ES-I3 (cell line): ENCODE data around the gene NFIA.

ENCODE experiments used
- H3K36me3 ChIP-seq: 2 replicates; pipeline ENCODE4 v1.6.1; 2013; ENCODE audit warnings: mild to moderate bottlenecking, low read length, control low read depth, moderate library complexity; ENCODE audit not compliant: insufficient read depth
- H3K4me1 ChIP-seq: 2 replicates; pipeline ENCODE4 v1.6.1; 2013; ENCODE audit warnings: mild to moderate bottlenecking, control low read depth, low read length; ENCODE audit not compliant: insufficient read depth
- H3K9ac ChIP-seq: 2 replicates; pipeline ENCODE4 v1.6.1; 2013; ENCODE audit warnings: low read depth, mild to moderate bottlenecking, low read length, moderate library complexity
- H3K9me3 ChIP-seq: 2 replicates; pipeline ENCODE4 v1.6.1; 2013; ENCODE audit warnings: mild to moderate bottlenecking, low read length, moderate library complexity; ENCODE audit not compliant: control insufficient read depth, insufficient read depth

The NFIA gene

DNA sequence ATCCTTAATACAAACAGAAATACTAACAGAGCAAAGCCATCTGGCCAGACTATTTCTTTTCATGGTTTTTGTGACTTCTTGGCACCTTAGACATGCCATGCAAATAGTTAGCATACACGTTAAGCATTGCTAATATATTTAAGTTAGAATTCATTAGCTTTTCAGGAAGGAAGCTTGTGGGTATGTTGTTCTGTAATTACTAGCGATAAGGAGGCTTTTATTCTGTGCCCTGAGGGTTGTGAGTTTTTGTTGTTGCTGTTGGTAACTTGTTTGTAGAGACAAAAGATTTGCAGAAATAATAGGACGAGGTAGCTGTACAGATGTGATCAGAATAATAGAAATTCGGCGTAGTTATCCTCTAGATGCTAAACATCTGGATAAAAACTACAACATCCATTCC, 337.3 kb downstream of the NFIA start:
- no peaks in the 10 kb centered on the region for H3K9me3 ChIP-seq
- H3K36me3 ChIP-seq = no peaks in the 10 kb centered on the region; the same call in 1 of the 2 replicates
- H3K4me1 ChIP-seq = peaks cover 11% of the 10 kb centered on the region
- H3K9ac ChIP-seq = no peak overlapping the region

DNA sequence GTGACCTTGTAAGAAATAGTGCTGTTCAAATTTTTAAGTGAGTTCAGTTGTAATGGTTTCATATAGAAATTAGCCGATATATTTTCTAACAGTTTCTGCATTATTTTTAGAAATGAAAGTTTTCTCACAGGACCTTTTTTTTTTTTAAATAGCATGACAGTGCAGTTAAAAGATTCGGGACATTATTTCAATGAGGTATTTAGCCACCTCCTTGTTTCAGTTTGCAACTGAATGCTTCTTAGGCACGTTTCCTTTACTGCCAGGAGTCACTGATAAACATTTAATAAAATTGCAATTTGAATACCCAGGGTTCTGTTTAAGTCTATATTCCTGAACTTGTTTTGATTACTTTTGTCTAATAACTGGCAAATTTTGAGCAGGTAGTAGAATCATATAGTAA, 337.9 kb downstream of the NFIA start:
- peaks cover 11% of the 10 kb centered on the region for H3K4me1 ChIP-seq

DNA sequence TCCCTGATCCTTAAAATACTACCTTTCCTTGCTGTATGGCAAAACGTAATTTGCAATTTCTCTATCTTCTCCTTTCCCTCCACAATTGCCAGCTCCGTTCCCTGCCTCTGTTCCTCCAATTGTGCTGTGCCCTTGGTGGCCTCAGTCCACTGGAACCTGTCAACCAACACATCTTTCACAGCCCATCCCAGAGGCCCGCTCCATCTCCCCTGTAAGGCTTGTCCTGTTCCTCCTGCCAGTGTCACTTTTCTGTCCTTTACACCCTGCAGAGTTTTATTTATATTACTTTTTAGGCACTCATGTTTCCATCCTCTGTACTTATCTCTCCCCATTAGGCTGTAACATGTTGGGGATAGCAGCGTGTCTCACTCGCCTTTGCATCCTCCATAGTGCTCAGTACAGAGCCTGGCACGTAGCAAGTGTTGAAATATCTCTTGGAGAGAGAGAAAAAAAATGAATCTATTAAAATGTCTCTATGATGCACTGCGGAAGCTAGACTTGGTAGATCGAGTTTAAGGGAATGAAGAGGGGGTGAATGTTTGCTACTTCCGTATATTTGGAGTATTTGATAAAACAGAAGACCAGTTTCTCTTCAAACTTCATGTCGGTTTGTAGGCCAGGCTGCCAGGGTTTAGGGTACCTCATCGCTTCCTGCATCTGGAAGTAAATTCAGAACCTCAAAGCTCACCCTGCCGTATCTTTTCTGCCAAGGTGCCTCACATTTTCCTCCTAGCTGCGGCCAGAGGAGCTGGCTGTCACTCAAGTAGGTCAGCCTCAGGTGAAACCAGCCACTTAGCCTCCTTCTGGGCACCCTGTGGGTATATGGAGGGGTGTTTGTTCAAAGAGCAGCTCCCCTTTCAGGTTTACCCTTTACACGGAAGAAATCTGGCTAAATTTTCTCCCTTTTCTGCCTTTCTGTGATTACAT, 338.8 kb downstream of the NFIA start:
- Histone ChIP-seq H3K36me3 (no peaks in the 10 kb centered on the region; the same call in 1 of the 2 replicates), H3K9ac (no peak overlapping the region), H3K4me1 (peaks cover 11% of the 10 kb centered on the region), H3K9me3 (no peaks in the 10 kb centered on the region)

More for the DNA sequence above, 337.9 kb downstream of the NFIA start:
- H3K9ac ChIP-seq = no peak overlapping the region
- no peaks in the 10 kb centered on the region for H3K9me3 ChIP-seq
- no peaks in the 10 kb centered on the region; the same call in 1 of the 2 replicates for H3K36me3 ChIP-seq

DNA sequence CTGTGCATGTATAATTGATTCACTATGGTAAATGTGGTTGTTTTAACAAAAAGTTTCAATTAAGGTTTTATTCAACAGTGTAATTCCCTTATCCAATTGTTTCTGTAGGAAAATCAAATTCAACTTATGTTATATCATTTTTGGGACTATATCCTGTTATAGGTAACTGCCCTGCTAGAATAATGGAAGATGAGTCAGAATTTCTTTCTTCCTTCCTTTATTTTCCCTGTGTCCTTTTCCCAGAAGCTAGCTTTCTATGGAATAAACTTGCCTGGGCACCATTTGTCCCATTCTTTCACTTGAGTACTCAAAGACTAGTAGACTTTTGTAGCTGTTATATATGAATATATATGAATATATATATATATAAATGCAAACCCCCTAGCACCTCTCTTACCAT, 341.3 kb downstream of the NFIA start:
- Histone ChIP-seq H3K36me3 (no peaks in the 10 kb centered on the region; the same call in 1 of the 2 replicates), H3K9ac (no peak overlapping the region), H3K4me1 (peaks cover 11% of the 10 kb centered on the region), H3K9me3 (no peaks in the 10 kb centered on the region)

DNA sequence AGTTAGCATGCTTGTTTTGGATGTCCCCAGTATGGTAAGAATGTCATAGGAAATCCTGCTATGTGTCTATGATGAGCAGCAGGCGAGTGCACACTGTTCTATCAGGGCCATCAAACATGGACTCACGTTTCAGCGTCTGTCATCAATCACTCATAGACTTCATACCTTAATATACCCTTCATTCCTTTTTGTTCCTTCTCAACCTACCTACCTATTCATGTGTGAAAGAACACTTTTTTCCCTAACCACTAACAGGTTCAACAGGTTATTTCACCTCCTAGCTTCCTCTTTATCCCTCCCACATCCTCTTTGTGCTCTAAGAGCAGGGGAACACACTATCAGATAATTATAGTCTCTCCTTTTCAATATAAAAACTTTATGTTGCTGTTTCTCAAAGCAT, 342.0 kb downstream of the NFIA start:
- Histone ChIP-seq H3K4me1 (peaks cover 11% of the 10 kb centered on the region), H3K9me3 (no peaks in the 10 kb centered on the region), H3K9ac (no peak overlapping the region), H3K36me3 (no peaks in the 10 kb centered on the region; the same call in 1 of the 2 replicates)

DNA sequence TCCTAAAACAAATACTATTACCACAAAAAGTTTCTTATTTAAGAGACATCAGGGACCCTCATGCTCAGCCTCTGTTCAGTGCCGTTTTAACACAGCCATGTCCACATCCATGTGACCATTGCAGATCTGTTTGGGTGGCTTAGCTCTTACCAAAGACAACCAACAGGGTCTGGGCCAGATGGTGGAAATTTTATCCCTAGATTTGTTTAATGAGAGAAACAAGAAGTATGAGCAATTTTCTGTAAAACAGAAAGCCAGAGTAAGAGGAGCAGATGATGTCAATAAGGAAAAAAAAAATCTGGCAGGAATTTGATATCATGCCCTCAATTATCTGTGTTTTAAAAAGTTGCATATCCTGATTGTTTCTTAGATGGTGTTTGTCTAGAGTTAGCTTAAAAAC, 342.7 kb downstream of the NFIA start:
- H3K9me3 ChIP-seq = no peaks in the 10 kb centered on the region
- H3K4me1 ChIP-seq = peaks cover 4% of the 10 kb centered on the region; the same call in 1 of the 2 replicates
- no peaks in the 10 kb centered on the region; the same call in 1 of the 2 replicates for H3K36me3 ChIP-seq
- H3K9ac ChIP-seq = no peak overlapping the region

DNA sequence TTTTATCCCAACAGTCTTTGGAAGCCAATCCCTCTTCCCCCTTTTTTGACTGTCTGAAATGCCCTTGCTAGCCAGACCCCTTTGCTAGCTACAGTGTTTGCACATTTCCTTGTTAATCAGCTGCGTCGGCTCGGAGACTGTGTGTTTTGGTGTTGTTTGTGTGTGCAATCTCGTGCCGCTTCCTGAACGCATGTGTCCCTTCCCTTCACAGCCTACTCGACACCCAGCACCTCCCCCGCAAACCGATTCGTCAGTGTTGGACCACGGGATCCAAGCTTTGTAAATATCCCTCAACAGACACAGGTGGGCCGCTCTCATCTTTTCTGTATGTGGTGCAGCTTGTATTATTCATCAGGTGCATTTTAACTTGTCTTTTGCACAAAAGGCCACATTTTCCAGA, 343.9 kb downstream of the NFIA start:
- Histone ChIP-seq H3K9ac (no peak overlapping the region), H3K9me3 (no peaks in the 10 kb centered on the region), H3K36me3 (no peaks in the 10 kb centered on the region; the same call in 1 of the 2 replicates), H3K4me1 (no peaks in the 10 kb centered on the region)

DNA sequence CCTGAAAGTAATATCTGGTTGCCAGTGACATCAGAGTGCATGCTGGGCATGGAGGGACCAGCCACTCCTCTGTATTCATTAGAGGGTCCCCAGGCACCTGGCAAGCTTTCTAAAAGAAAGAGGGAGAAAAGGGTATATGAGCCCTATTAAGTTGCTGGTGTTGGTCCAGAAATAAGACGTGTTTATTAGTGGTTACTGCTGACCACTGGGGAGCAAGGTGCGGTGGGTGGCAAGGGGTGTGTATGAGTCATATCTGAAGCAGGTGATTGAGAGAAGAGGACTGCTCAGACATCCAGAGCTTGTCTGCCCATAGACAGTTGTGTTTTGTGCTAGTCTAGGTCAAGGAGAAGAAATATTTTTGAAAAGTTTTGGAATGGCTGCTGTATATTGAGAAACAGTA, 344.5 kb downstream of the NFIA start:
- no peaks in the 10 kb centered on the region for H3K4me1 ChIP-seq
- H3K9ac ChIP-seq = no peak overlapping the region
- no peaks in the 10 kb centered on the region; the same call in 1 of the 2 replicates for H3K36me3 ChIP-seq
- no peaks in the 10 kb centered on the region for H3K9me3 ChIP-seq

DNA sequence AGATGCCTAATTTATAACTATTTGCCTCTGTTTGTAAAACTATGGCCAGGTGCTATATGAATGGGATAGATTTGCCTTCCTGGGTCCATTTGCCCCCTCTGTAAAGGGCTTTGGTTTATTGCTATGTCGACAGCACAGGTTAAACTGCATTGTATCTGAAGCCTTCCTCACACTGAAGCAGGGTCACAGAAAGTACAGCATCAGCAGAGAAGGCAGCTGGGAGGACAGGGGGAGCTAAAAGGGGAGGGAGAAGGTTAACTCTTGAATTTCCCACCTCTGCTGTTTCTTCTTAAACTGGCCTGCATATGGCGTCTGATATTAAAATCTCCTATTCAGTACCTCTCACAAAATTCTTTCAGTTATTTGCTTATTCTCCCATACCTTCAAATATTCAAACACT, 345.1 kb downstream of the NFIA start:
- no peaks in the 10 kb centered on the region for H3K4me1 ChIP-seq
- H3K36me3 ChIP-seq = no peaks in the 10 kb centered on the region
- no peak overlapping the region for H3K9ac ChIP-seq
- H3K9me3 ChIP-seq = no peaks in the 10 kb centered on the region

DNA sequence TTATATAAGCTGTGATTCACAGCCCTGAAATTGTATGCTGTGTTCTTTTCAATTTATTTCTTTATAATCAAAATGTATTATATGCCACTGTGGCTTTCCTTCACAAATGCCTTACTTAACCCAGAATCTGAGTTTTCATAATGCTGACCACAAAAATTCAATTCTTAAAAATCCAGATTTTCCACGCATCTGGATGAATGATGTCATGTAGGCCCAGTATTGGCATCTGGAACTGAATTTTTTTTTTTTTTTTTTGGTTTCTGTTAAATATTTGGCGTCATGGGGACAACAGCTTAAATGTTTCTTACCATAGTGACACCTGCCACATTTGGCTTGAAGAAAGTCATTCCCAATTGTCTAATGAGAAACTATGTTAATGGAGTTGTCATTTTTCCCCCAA, 345.8 kb downstream of the NFIA start:
- Histone ChIP-seq H3K9me3 (no peaks in the 10 kb centered on the region), H3K9ac (no peak overlapping the region), H3K36me3 (no peaks in the 10 kb centered on the region), H3K4me1 (no peaks in the 10 kb centered on the region)

DNA sequence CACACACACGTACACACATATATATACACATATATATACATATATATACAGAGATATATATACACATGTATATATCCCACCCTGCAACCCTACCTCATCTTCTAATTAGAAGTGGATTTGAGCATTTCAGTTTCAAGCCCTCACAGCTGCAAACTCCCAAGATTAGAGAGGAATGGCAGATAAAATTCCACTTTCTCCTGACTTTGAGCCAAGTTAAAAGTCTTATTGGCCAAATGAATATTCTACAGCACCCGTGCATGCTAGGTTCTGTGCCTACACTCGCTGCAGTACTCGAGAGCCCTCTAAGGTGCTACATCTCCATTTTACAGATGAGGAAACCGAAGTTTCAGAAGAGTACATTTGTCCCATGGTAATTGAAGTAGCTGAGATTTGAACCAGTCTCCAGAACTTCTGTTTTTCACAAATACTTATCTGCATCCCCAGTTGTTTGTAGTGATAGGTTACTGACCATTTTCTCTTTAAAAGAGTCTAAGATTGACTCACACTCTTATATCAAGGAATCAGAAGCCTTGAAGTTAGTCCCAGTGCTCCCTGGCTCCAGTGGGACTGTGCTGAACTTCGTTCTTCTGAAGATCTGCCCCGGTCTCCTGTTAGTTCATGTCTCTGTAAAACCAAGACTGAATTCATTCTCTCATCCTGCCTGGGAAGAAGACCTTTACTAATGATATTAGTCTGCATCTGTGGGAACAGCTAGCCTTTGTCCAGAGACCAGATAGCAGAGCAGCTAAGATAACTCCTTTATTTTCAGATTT, 350.4 kb downstream of the NFIA start:
- Histone ChIP-seq H3K9me3 (no peaks in the 10 kb centered on the region), H3K4me1 (peaks cover 10% of the 10 kb centered on the region), H3K36me3 (no peaks in the 10 kb centered on the region), H3K9ac (no peak overlapping the region)

DNA sequence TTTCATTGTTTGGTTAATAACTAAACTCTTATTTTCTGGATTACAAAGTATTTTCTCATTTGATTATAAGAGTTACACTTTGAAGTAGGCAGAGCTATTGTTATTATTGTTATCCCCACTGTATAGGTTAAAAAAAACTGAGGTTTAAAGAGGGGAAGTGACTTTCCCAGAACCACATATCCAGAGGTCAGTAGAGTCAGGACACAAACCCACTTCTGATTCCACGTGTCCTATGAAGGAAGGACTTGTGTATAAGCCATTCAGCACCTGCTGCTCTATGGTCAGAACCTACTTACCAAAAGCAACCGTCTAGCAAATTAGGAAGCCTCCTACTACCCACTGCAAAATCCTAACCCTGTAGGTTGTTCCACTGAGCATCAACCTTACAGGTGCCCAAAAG, 351.3 kb downstream of the NFIA start:
- Histone ChIP-seq H3K4me1 (peaks cover 10% of the 10 kb centered on the region), H3K36me3 (no peaks in the 10 kb centered on the region), H3K9me3 (no peaks in the 10 kb centered on the region), H3K9ac (no peak overlapping the region)

DNA sequence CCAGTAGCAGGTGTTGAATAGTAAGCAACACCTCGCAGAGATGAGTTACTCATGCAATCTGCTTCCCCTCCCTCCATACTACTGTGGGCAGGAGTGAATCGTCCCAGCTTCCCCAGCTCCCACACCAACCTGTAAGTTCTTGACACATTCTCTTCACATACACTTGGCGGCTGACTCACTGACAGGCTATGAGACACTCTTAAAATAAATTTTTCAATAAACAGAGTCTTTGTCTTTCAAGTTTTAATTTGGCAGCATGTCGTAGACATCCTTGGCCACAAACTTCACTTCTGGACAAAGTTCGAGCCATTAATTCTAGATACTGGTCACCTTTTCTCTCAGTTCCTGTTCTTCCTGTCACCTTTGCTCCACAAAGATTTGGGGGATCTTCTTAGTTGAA, 351.9 kb downstream of the NFIA start:
- H3K36me3 ChIP-seq = no peaks in the 10 kb centered on the region
- H3K9me3 ChIP-seq = no peaks in the 10 kb centered on the region
- no peak overlapping the region for H3K9ac ChIP-seq
- peaks cover 10% of the 10 kb centered on the region for H3K4me1 ChIP-seq

DNA sequence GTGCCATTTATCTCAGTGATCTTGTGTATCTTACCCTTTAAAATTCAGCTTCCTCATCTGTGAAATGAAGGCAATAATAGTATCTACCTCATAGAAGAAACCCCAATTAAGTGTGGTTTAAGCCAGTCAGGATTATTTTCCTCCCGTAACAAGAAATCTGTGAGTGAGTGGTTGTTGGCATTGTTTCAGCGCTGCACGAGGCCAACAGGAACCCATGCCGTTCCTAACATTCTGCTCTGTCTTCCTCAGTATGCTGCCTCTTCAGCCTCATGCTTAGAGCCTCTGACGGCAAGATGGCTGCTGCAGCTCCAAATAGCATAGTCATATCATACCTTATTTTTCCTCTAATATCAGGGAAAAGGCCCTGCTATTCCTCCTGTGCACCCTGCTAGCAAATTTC, 352.9 kb downstream of the NFIA start:
- peaks cover 10% of the 10 kb centered on the region for H3K4me1 ChIP-seq
- H3K9me3 ChIP-seq = no peaks in the 10 kb centered on the region
- no peaks in the 10 kb centered on the region for H3K36me3 ChIP-seq
- H3K9ac ChIP-seq = no peak overlapping the region

DNA sequence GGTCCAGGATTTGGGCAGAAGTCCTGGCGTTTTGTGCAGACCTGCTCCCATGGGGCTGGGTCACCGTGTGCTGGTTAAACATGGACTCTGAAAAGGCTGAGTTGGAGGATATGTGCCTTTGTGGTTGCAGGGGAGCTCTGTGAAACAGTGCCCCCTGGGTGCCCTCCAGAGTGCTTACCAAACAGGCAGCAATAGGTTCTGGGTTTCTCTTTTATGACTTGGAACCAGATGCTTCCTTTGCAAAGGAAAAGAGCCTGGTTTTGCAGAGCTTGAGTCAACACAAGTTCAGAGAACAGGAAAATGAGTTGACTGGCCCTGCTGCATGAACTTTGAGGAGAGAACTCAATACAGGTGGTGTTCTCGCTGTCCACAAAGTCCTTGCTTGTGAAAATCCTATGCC, 353.7 kb downstream of the NFIA start:
- Histone ChIP-seq H3K36me3 (no peaks in the 10 kb centered on the region), H3K4me1 (peaks cover 10% of the 10 kb centered on the region), H3K9ac (no peak overlapping the region), H3K9me3 (no peaks in the 10 kb centered on the region)
